NB4 (cell line): ENCODE results near the gene CSRNP3.

Source experiments
- DNase-seq: peaks from one replicate; pipeline ENCODE4 v3.0.0; 2010; ENCODE audit warnings: low read depth
- H3K4me3 ChIP-seq: one replicate; pipeline ENCODE4 v1.5.1; 2011; ENCODE audit warnings: mild to moderate bottlenecking, low read depth, low read length, moderate library complexity
- MAX ChIP-seq: IDR thresholded peaks from 2 replicates; pipeline ENCODE4 v1.6.1; 2011; ENCODE audit warnings: low read depth, low read length
- MYC ChIP-seq: IDR thresholded peaks from 2 replicates; pipeline ENCODE4 v1.6.1; 2011; ENCODE audit warnings: low read depth, low read length
- POLR2A ChIP-seq: IDR thresholded peaks from 2 replicates; pipeline ENCODE4 v1.6.1; 2011; ENCODE audit warnings: mild to moderate bottlenecking; ENCODE audit not compliant: insufficient read length; ENCODE audit errors: extremely low read depth
- TF ChIP-seq, protein P1 (sequence below): IDR thresholded peaks from one replicate; pipeline ENCODE4 v1.5.1; 2012; ENCODE audit warnings: low read depth, low read length

The CSRNP3 gene

GRCh38 chr2:165634282-165634681, 164.8 kb downstream of the CSRNP3 start:
- H3K4me3 ChIP-seq, result no peak overlapping the region
- DNase-seq, result no peak
- TF ChIP-seq, protein P1, sequence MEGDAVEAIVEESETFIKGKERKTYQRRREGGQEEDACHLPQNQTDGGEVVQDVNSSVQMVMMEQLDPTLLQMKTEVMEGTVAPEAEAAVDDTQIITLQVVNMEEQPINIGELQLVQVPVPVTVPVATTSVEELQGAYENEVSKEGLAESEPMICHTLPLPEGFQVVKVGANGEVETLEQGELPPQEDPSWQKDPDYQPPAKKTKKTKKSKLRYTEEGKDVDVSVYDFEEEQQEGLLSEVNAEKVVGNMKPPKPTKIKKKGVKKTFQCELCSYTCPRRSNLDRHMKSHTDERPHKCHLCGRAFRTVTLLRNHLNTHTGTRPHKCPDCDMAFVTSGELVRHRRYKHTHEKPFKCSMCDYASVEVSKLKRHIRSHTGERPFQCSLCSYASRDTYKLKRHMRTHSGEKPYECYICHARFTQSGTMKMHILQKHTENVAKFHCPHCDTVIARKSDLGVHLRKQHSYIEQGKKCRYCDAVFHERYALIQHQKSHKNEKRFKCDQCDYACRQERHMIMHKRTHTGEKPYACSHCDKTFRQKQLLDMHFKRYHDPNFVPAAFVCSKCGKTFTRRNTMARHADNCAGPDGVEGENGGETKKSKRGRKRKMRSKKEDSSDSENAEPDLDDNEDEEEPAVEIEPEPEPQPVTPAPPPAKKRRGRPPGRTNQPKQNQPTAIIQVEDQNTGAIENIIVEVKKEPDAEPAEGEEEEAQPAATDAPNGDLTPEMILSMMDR, result no peak
- TF ChIP-seq MYC, result no peak
- TF ChIP-seq MAX, result no peak
- TF ChIP-seq POLR2A, result no peak

- no peak overlapping the region for H3K4me3 ChIP-seq
- no peak for DNase-seq
- TF ChIP-seq, protein P1, result no peak
These were observed 165.4 kb downstream of the CSRNP3 start for GRCh38 chr2:165634855-165635254.

DNA sequence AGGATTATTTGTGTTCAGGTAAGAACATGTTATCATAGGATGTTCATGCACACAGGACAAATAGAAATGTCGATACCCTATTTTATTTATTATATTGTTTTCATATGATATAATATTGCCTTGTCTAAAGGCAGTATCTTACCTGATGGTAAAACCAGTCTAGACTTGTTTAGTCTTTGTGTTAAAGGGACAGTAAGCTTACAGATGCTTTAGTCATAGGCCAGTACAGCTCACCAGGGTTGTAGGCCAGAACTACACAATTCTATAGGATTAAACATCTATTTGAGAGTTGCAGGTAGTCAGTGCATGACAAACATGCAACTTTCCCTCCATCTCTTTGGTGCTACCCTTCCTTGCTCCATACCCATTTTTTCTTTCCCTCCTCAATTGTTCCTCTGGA, 166.0 kb downstream of the CSRNP3 start:
- H3K4me3 ChIP-seq, result no peak overlapping the region
- TF ChIP-seq MAX (no peak), POLR2A (no peak), MYC (no peak)
- TF ChIP-seq, protein P1, result no peak
- no peak for DNase-seq

- TF ChIP-seq MAX (no peak), MYC (no peak), POLR2A (no peak)
- TF ChIP-seq, protein P1, result no peak
- no peak overlapping the region for H3K4me3 ChIP-seq
- DNase-seq, result no peak
These were observed 167.5 kb downstream of the CSRNP3 start for GRCh38 chr2:165636959-165637358.

GRCh38 chr2:165637396-165637795, 167.9 kb downstream of the CSRNP3 start:
- no peak overlapping the region for H3K4me3 ChIP-seq
- TF ChIP-seq, protein P1, result no peak
- no peak for TF ChIP-seq POLR2A
- no peak for TF ChIP-seq MAX
- TF ChIP-seq MYC, result no peak
- DNase-seq, result no peak

DNA sequence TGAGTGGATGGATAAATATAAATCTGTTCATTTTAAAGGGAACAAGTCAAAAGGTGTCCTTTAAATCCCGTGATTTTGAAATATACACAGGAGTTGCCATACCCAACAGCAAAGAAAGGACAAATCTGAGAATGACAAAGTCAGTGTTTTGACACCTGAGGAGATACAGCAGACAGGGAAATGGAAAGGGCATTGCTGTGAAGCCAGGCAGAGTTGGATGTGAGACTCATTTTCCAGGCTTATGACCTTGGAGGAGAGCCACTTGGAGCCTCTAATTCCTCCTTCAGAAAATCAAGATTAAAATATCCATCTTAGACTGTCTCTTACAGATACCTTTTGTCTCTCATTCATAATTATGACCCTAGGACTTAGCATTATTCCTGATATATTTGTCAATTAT, 170.0 kb downstream of the CSRNP3 start:
- no peak for DNase-seq
- no peak overlapping the region for H3K4me3 ChIP-seq
- TF ChIP-seq POLR2A (no peak), MYC (no peak)
